NCI-H1436 (cell line): ENCODE results near the gene KRT39.
A peak's percentile ranks its signal among the peaks of the same experiment; 100 is the strongest.

Source experiments
- DNase-seq: peaks from one replicate; lab custom pipeline; 2025; lab: John Stamatoyannopoulos, UW

Gene KRT39

GRCh38 chr17:40980117-40980516, 13.4 kb upstream of the KRT39 start:
- DNase-seq = no peak

- DNase-seq = no peak
Measured at GRCh38 chr17:40978575-40979151, 11.9 kb upstream of the KRT39 start.

GRCh38 chr17:40975516-40975915, 8.8 kb upstream of the KRT39 start:
- DNase-seq = no peak

GRCh38 chr17:40974366-40974765, 7.6 kb upstream of the KRT39 start:
- DNase-seq = no peak

GRCh38 chr17:40967582-40967981, 834 bp upstream of the KRT39 start:
- DNase-seq = no peak

- DNase-seq = no peak
Measured at GRCh38 chr17:40963838-40964237, 2.9 kb downstream of the KRT39 start.

- no peak for DNase-seq
Measured at GRCh38 chr17:40962059-40962561, 4.6 kb downstream of the KRT39 start.

GRCh38 chr17:40961591-40961990, 5.2 kb downstream of the KRT39 start:
- no peak for DNase-seq

GRCh38 chr17:40960144-40960543, 6.6 kb downstream of the KRT39 start:
- no peak for DNase-seq

- no peak for DNase-seq
Measured at GRCh38 chr17:40958086-40958953, 8.4 kb downstream of the KRT39 start.

GRCh38 chr17:40956401-40957254, 10.1 kb downstream of the KRT39 start:
- no peak for DNase-seq

GRCh38 chr17:40953881-40954280, 12.9 kb downstream of the KRT39 start:
- no peak for DNase-seq

- DNase-seq = no peak
Measured at GRCh38 chr17:40952661-40953060, 14.1 kb downstream of the KRT39 start.

- DNase-seq = no peak
Measured at GRCh38 chr17:40952154-40952553, 14.6 kb downstream of the KRT39 start.

- DNase-seq = no peak
Measured at GRCh38 chr17:40951011-40951622, 15.6 kb downstream of the KRT39 start.

- no peak for DNase-seq
Measured at GRCh38 chr17:40950176-40950575, 16.6 kb downstream of the KRT39 start.

- DNase-seq = peak; percentile 10
Measured at GRCh38 chr17:40949418-40949817, 17.3 kb downstream of the KRT39 start.

- DNase-seq = no peak
Measured at GRCh38 chr17:40947929-40948328, 18.8 kb downstream of the KRT39 start.

- no peak for DNase-seq
Measured at GRCh38 chr17:40945414-40945813, 21.3 kb downstream of the KRT39 start.

GRCh38 chr17:40944531-40944930, 22.2 kb downstream of the KRT39 start:
- DNase-seq = no peak

GRCh38 chr17:40942553-40942952, 24.2 kb downstream of the KRT39 start:
- DNase-seq = no peak

- DNase-seq = no peak
Measured at GRCh38 chr17:40940266-40940665, 26.5 kb downstream of the KRT39 start.
